A549 (cell line): Measurements from ENCODE around the gene RAPGEF5.

Experiments used
- CEBPB ChIP-seq, 2 experiments: fragments of >200 bp in 1 of 2; sonication (Bioruptor Twin) in 1 of 2; formaldehyde crosslinking in 1 of 2; IDR thresholded peaks; 2 replicates each; pipeline ENCODE4 v1.6.1; 2012 to 2016
- CTCF ChIP-seq: fragments of >200 bp; sonication (Bioruptor Twin); formaldehyde crosslinking; IDR thresholded peaks from 3 replicates; pipeline ENCODE4 v1.5.1; 2016
- EHMT2 ChIP-seq: fragments of 200-600 bp; sonication (generic); IDR thresholded peaks from 2 replicates; pipeline ENCODE4 v1.6.1; 2016; ENCODE audit warnings: antibody characterized with exemption, low read depth, mild to moderate bottlenecking, moderate library complexity
- ESRRA ChIP-seq: fragments of 150-350 bp; IDR thresholded peaks from 2 replicates; pipeline ENCODE4 v1.6.1; 2014; ENCODE audit warnings: mild to moderate bottlenecking, low read length, borderline replicate concordance
- FOSL2 ChIP-seq, 2 experiments: fragments of 450-650 bp in 1 of 2; fragments of >200 bp in 1 of 2; sonication (Bioruptor Twin) in 1 of 2; formaldehyde crosslinking; IDR thresholded peaks; 2 replicates each; pipeline versions ENCODE4 v1.5.0 to v1.6.1; 2016 to 2020; ENCODE audit warnings: mild to moderate bottlenecking in 1 of 2, moderate library complexity in 1 of 2
- HMGXB4 ChIP-seq: fragments of 250-450 bp; sonication (Bioruptor Pico); IDR thresholded peaks from 2 replicates; pipeline ENCODE4 v1.5.0; 2021; ENCODE audit warnings: mild to moderate bottlenecking, moderate library complexity, borderline replicate concordance
- POLR2A ChIP-seq: IDR thresholded peaks from 2 replicates; pipeline ENCODE4 v1.6.1; 2012; ENCODE audit warnings: mild to moderate bottlenecking, low read length
- ZFP36 ChIP-seq: fragments of 450-650 bp; IDR thresholded peaks from 2 replicates; pipeline ENCODE4 v1.6.1; 2014; ENCODE audit warnings: borderline replicate concordance; ENCODE audit not compliant: partially characterized antibody

DNA sequence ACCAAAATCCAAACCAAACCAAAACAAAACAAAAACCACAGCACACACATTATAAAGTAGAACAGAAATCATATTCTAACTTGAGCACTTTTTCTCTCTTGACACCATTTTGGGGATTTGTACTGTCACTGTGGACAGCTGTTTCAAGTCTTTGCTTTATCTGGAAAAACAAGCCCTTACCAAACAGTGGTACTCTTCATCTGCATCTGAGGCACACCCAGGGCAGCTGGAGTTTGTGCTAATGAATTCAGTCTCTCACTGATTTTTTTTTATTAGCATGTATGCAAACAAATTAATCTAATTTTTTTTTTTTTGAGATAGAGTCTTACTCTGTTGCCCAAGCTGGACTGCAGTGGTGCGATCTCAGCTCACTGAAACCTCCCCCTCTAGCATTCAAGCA, 171.4 kb downstream of the RAPGEF5 start:
- TF ChIP-seq HMGXB4 (CRISPR knock-in tag) (no peak), FOSL2 (IDR thresholded peaks at IDR 0.05) (no peak), FOSL2 (CRISPR knock-in tag; IDR thresholded peaks at IDR 0.05) (no peak), CTCF (no peak), POLR2A (no peak), ZFP36 (no peak), ESRRA (no peak), CEBPB (IDR thresholded peaks at IDR 0.05) (no peak), EHMT2 (no peak)
